Smooth muscle cell of bladder (primary cell): ENCODE results near the gene GNRHR. TPM values are rescaled to one million over a fixed set of nuclear protein-coding genes. Genes with fewer than 3 reads are reported as not detected.

Source experiments
- total RNA-seq: library from RNA; depleted of rRNA; stranded (reverse); fragments of >200 nt; gene quantifications from 2 replicates; pipeline ENCODE4 v1.2.3, GENCODE V29; 2014

Gene GNRHR, protein sequence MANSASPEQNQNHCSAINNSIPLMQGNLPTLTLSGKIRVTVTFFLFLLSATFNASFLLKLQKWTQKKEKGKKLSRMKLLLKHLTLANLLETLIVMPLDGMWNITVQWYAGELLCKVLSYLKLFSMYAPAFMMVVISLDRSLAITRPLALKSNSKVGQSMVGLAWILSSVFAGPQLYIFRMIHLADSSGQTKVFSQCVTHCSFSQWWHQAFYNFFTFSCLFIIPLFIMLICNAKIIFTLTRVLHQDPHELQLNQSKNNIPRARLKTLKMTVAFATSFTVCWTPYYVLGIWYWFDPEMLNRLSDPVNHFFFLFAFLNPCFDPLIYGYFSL
- total RNA-seq, result not detected in 2 replicates

DNA sequence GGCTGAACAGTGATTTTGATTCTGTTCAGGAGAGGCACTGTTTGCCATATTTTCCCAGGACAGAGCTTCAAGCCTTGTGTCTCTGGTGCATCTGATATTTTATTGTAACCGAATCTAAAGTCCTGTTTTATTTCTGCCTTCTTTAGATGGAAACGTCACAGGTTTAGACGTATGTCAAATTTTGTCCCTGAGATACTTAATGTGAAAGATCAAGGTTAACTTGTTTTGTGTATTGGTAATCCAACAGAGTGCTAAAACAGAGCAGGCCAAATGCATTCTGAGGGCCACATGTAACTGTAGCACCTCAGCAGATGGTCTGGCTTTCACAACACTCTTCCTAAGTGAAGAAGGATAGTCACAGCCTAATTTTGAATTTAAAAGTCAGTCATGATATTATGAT lies at the start of gene GNRHR:
TSS of gene GNRHR (minus strand) at position 101 of the 400 bp plus-strand sequence. CDS start at position 48, 53 bp downstream.

DNA sequence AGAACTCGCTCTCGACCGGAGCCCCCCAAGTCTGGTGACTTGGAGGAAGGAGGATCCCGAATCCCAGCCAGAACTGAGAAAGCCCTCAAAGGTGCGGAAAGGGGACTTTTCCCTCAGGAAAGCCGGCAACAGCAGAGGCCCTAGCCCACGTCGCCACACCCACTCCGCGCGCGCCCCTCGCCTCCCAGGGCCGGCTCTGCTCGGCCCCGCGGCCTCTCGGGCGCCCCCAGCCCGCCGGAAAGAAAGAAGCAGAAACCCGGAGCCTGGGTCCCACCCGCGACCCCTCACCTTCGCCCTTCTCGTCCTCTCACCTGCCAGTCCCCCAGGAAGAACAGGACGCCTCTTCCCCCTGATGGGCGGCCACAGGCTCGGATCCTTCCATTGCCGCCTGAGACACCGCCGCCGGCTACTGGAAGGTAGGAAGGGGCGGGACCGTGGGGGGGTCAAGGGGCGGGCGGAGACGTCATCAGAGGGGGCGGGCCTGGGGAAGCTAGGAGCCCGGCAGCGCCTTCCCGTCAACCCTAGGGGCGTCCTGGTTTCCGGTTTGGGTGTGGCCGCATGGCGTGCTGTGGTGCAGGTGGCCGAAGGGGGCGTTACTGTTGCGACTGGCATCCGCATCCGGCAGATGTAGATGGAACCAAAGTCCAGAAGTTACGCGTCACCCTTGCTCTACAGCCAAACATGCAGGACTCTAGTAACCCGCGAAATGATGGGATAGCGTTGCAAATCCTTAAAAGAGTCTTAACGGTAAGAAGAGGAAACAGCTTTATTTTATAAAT lies 53.3 kb downstream of the GNRHR start, which contains the start of gene UBA6:
TSS of gene UBA6 (minus strand) at position 418 of the 779 bp plus-strand sequence. CDS start at position 382, 36 bp downstream.

Other genes with a start within 250 kb of the GNRHR start
- 9.1 and 10.7 TPM in 2 replicates for gene CENPC, start 208.9 kb downstream of the GNRHR start, total RNA-seq
- not detected in 2 replicates for gene STAP1, start 195.7 kb downstream of the GNRHR start, total RNA-seq
- 60.7 and 74.7 TPM in 2 replicates for gene UBA6, start 53.2 kb downstream of the GNRHR start, total RNA-seq
- not detected in 2 replicates for gene TMPRSS11D, start 129.6 kb upstream of the GNRHR start, total RNA-seq
- not detected in 2 replicates for gene TMPRSS11A, start 209.1 kb upstream of the GNRHR start, total RNA-seq